ENCODE results near the gene CYTH1.

The CYTH1 gene

DNA sequence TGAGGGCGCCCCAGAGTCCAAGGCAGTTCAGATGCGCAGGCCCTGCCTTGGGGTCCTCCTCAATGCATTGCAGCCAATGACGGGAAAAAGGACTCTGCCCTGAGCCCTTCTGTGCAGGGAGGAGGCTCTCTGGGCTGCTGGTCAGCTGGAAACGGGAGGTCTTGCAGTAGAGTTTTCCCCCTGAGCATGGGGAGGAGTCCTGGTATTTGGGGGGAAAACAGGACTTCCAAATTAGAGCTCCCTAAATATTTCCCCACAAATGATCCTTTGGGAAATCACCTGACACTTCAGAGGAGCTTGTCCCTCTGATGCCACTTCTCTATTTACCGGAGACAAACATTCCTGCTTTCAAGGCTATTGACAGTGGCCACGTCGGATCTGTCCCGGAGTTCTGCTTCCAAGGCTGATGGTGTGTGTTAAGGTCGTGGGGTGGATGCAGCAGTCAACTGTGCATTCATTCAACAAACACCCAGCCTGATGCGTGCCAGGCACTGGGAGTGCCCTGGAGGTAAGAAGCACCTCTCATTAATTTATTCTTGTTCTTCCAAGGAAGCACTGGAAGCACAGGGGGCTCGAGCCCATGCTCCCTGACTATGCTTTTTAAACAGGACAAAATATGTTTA, 131.9 kb downstream of the CYTH1 start:
- DNase-seq (ENCODE audit: low read depth): no peak

DNA sequence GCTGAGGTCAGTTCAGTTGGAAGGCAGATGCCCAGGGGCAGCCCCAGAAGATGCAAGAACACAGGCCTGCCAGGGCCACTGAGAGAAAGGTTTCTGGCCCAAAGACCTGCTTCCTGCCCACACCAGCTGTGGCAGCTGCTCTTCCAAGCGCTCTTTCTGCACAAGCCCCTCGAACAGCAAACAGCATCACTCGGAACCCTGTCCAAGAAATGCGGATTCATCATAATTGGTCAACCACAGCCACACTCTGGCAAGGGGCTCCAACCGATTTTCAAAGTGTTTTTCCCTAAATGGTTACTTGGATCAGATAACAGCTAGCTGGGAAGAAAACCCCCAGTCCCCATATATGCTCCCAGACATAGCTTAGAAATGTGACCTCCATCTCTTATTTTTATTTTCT, 133.8 kb downstream of the CYTH1 start:
- no peak for DNase-seq (ENCODE audit: low read depth)

DNA sequence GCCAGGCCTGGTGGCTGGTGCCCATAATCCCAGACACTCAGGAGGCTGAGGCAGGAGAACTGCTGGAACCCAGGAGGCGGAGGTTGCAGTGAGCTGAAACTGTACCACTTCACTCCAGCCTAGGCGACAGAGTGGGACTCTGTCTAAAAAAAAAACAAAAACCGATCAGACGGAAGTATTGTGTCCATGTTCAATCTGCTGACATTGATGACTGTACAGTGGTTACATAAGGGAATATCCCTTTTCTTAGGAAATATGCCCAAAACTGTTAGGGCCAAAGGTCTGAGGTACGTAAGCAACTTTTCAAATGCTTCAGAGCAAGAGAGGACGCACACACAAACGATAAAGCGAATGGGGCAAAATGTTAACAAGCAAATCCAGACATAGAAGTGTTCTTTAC, 135.0 kb downstream of the CYTH1 start:
- DNase-seq (ENCODE audit: low read depth): no peak

DNA sequence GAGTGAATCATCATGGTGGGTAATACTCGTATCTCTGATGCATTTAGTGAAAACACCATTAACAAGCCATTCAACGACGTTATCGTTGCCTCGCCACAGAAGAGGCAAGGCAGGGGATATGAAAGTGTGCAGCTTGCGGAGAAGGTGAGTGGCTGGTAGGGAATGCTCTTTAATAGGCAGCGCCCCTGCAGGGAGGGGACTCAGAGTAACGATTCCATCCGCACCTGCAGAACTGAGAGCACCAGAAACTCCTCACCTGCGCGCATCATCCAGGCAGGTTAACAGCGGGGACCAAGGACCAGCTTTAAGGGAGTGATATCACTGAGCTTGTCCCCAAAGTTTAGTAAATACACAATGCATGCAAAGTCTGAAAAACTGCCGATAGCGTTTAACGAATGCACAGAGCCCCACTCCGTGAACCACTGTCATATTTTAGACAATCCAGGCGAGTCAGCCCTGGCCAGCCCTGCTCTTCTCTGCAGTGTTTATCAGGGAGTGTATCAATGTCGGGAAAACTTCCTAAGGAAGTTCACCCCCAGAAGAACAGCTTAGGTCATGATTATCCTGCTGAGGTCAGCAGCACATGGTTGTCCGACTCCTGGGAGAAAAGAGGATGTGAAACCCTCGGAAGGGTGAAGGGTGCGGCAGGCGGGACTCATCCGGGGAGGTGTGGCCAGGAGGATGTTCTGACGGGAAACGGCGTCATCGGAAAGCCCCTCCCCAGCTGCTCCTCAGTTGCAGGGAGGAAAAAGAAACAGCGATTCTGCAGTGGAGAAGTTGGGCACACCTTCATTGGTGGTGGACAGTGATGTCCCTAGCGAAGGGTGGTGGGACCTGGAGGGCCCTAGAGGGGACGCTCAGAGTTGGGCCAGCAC, 136.4 kb downstream of the CYTH1 start:
- DNase-seq (ENCODE audit: low read depth): no peak

DNA sequence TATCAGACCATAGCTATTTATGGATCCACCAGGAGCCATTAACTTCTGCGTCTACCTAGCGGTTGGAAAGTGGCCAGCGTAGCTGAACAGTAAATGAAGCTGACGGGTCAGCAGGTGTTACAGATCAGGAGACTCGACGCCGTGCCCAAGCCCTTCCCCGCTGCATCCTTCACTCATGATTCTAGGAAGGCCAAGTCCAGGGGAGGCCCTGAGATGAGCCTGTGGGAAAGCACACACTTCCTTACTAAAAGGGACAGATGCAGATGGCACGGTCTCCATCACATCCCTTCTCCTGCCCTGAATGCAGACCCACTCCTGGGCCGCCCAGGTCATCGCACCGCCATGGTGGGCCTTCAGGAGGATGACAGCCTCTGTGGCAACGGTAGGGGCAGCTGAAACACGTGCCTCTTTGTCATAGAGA, 137.1 kb downstream of the CYTH1 start:
- DNase-seq (ENCODE audit: low read depth): no peak

DNA sequence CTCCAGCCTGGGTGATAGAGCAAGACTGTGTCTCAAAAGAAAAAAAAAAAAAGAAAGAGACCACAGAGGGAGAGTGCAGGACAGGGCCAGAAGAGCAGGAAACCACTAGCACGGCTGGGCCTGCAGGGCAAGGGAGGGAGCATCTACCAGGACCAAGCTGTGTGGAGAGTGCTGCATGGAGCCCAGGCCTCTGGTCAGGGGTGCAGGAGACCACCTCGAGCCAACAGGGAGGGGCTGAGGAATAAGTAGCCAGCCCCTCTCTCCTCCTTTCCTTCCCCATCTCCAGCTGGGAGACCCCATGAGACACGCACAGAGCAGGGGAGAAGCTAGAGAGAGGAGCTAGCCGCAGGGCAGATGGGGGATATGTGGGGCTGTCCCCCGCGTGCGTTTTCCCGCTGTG, 137.8 kb downstream of the CYTH1 start:
- no peak for DNase-seq (ENCODE audit: low read depth)

DNA sequence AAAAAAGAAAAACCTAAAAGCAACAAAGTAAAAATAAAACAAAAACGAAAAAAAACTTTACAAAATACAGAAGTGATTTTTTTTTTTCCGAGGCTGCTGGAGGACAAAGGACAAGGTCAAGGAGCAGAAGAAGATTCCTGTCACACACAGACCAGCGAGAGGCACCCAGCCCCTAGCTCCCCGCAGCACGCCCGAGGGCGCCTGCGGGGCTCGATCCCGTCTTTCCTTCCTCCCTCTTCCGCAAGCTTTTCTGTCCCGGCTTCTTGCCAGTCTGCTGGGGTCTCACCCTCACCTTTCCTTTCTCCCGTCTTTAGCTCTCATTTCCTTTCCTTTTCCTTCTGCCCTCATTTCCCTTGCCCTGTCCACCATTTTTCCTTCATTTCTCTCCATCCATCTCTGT, 138.7 kb downstream of the CYTH1 start:
- DNase-seq (ENCODE audit: low read depth): no peak

DNA sequence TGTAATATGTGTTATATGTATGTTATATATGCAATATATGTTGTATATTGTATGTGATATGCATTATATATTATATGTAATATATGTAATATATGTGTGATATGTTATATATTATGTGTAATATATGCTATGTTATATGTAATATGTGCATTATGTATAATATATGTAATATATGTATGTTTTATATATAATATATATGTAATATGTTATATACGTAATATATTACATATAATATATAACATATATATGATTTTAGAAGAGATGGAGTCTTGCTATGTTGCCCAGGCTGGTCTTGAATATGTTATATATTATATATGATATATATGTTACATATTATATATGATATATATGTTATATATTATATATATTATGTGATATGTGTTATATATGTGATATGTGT, 139.4 kb downstream of the CYTH1 start:
- no peak for DNase-seq (ENCODE audit: low read depth)

DNA sequence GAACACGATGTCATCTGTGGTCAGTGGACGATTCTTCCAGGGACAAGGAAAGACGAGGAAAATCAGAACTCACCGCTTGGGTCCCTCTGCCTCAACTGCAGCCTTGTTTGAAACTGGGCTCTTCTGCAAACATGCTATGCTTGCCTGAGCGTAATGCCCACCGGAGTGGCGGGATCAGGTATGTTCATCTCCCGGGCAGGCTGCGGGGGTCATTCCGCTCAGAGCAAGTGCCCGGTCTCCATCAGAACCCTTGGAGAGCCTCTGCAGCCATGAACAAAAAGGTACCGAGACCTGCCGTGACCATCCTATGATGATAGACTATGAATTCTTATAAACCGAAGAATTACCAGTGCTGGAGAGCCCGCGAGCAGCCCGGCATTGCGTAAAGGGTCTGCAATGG, 140.4 kb downstream of the CYTH1 start:
- DNase-seq (ENCODE audit: low read depth): no peak

DNA sequence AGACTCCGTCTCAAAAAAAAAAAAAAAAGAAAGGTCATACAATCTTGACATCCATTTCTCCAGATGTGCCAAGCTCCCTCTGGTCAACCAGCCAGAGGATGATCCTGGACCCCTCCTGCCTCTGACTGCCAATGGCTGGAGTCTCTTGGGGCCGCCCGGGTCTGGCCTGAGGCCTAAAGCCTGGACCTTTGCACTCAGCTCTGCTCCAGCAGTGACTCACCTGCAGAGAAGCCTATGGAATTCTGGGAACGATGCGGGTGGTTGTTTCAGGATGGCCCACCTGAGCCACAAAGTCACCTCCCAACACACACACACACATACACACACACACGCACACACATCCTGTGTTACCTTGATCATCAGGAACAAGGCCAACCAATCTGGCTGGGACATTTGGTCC, 140.8 kb downstream of the CYTH1 start:
- DNase-seq (ENCODE audit: low read depth): no peak

DNA sequence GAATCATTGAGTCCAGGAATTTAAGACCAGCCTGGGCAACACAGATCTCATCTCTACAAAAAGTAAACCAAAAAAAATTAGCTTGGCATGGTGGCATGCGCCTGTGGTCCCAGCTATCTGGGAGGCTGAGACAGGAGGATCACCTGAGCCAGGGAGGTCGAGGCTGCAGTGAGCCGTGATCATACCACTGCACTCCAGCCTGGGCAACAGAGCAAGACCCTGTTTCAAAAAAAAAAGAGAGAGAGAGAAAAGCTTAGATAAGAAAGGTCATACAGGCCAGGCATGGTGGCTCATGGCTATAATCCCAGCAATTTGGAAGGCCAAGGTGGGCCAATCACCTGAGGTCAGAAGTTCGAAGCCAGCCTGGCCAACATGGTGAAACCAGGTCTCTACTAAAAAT, 141.4 kb downstream of the CYTH1 start:
- no peak for DNase-seq (ENCODE audit: low read depth)

DNA sequence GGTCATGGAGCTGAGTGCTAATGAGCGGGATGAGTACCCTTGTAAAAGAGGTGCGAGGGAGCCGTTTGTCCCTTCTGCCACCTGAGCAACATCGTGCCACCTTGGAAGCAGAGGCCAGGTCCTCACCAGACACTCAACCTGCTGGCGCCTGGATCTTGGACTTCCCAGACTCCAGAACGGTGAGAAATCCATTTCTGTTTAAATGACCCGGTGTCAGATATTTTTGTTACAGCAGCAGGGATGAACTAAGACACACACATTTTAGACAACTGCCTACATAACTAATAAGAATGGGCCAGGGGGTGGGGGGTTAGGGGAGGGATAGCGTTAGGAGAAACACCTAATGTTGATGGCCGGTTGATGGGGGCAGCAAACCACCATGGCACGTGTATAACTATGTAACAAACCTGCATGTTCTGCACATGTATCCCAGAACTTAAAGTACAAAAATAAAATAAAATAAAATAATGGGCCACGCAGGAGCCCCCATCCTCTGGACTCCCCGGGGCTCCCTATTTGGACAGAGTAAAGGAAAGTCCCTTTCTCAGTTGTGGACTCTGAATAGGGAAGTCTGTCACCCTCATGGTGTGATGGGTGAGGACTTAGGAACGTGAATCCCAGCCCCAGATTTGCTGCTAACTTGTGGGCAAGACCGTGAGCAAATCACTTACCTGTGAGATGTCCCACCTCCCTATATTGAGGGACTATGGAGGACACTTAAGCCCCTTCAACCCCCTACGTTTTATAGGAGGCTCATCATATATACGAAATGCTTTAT, 144.2 kb downstream of the CYTH1 start:
- DNase-seq (ENCODE audit: low read depth): no peak

DNA sequence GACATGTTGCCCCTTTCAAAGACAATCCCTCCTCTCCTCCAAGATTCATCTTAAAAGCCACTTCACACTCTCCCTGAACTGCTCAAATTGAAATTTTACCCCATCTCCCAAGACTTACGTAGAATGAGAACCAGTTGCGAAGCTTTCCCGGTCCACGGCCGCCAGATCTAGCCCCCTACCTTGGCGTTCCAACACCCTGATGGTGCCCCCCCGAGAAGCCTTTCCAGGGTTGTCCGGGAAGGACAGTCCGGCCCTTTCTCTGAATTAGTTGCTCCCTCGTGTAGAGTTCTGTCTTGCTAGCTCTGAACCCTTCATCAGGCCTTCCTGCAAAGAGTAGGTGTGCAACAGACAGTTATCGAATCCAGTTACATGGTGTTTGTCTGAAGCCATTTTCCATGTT, 144.9 kb downstream of the CYTH1 start:
- DNase-seq (ENCODE audit: low read depth): no peak

DNA sequence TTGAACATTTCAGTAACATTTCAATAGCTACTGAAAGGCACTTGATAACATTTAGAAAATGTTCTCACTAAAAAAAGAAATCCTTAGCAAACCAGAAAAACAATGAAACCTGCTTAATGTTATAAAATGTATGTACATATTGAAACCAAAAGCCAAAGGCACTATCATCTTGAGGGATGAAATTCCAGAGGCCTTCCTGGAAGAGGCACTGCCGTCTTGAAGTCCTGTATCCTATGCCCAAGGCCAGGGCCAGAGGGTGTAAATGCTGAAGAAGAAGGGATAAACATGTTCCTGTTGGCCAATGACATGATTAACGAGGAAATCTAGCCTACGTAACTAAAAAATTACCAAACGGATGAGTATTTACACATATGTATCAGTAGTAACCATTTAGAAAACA, 147.9 kb downstream of the CYTH1 start:
- DNase-seq (ENCODE audit: low read depth): no peak

DNA sequence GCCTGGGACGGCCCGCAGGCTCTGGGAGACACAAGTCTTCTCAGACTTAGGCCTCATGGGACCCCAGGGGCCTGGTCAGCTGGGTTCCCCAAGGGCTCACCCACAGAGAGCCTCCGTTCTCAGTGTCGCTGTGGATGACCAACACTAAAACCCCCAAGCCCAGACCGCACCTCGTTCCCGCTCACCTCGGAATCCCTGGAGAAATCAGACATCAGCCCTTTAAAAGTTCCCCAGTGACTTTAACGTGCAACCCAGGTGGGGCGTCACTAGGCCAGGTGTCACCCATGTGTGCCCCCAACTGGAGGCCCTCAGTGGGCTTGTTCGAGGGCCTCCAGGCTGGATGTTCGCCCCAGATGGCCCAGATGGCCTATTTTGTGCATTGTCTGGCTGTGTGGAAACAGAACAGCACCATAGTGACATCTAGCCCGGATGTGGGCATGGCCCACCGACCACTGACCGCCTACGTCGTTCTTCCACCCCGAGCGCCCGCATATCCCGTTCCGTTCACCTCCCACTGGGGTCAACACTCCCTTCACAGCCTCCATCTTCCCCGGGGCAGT, 152.6 kb downstream of the CYTH1 start:
- no peak for DNase-seq (ENCODE audit: low read depth)

DNA sequence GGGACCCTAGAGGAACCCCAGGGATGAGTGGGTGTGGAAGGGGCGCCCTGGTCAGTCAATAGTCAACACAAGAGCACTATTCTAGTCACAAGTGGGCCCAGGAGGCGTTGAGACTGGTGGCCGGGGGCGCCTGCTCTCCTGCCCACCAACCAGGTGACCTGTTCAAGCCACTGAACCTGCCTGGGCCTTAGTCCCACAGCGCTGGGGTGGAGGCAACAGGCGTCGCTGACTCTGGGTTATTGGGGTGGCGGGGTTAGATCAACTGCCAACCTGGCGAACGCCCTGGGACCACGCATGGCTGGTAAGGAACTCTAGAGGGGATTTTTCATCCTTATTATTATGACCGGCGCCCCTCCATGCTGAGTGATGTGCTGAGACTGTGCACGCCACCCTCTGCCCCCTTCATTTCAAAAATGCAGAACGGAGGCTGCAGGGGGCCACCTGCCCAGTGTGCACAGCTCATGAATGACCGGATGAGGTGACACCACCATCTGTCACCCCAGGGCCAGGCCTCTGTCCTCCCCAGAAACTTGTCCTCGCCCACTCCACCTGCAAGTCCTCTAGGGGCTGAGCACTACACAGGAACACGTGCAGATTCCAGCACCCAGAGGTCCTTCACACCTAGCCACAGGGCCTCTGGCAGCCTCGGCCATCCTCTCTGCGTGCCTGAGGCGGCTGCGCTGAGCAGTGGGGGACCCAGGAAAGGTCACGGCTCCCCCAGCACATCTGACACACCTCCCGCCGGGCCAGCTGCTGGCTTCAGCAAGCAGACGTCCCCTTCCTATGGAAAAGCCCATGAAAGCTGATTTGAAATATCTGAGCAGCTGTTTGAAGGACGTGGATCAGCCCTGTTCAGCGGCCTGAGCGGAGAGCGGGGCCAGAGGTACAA, 153.3 kb downstream of the CYTH1 start:
- no peak for DNase-seq (ENCODE audit: low read depth)

DNA sequence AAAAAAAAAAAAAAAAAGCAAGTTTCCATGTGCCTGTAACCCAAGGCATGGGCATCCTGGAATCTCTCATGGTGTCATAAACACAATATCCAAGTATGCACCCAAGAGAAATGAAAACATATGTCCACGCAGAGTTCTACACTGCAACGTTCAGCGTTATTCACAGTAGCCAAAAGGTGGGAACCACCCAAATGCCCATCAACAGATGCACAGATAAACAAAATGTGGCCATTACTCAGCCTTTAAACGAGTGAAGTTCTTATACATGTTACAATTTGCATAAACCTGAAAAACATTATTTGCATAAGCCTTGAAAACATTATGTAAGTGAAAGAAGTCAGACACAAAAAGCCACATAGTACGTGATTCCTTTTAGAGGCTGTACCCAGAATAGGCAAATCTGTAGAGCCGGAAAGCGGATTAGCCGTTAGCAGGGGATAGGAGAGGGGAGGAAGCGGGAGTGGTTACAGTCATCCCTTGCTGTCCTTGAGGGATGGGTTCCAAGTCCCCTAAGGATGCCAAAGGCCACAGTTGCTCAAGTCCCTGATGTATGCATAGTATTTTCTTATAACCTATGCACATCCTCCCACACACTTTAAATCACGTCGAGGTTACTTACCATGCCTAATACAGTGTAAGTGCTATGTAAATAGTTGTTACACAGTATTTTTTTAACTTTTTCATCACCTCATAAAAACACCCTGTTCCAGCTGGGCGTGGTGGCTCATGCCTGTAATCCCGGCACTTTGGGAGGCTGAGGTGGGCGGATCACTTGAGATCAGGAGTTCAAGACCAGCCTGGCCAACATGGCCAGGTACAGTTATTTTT, 157.5 kb downstream of the CYTH1 start:
- no peak for DNase-seq (ENCODE audit: low read depth)

Measured in CMK (cell line).